Smooth muscle cell (in vitro differentiated cells): ENCODE results near the gene CDC42BPA. TPM values are rescaled to one million over a fixed set of nuclear protein-coding genes. Genes with fewer than 3 reads are reported as not detected.
"Not testable (repeated sequence)": the region's sequence is repeated elsewhere in the genome, so short reads cannot be mapped to it uniquely, and the experiment has no call there.

Source experiments
- DNase-seq: peaks from one replicate; lab custom pipeline; 2025; ENCODE audit not compliant: unreplicated experiment; lab: John Stamatoyannopoulos, UW
- H2AFZ ChIP-seq: fragments of 200-600 bp; sonication (generic); 2 replicates; pipeline ENCODE4 v1.6.0; 2016; ENCODE audit warnings: antibody characterized with exemption, low read depth, mild to moderate bottlenecking
- H3F3A ChIP-seq: fragments of 200-600 bp; sonication (generic); 2 replicates; pipeline ENCODE4 v1.6.0; 2017; ENCODE audit warnings: antibody characterized with exemption, low read depth
- H3K27ac ChIP-seq: fragments of 200-600 bp; sonication (generic); 2 replicates; pipeline ENCODE4 v1.5.1; 2016; ENCODE audit warnings: low read depth, mild to moderate bottlenecking
- H3K27me3 ChIP-seq: fragments of 200-600 bp; sonication (generic); 2 replicates; pipeline ENCODE4 v1.6.1; 2016; ENCODE audit warnings: low read depth, mild to moderate bottlenecking
- H3K36me3 ChIP-seq: fragments of 200-600 bp; sonication (generic); 2 replicates; pipeline ENCODE4 v1.5.1; 2016; ENCODE audit warnings: low read depth
- H3K4me1 ChIP-seq: fragments of 200-600 bp; sonication (generic); 2 replicates; pipeline ENCODE4 v1.5.1; 2016; ENCODE audit warnings: low read depth
- H3K4me2 ChIP-seq: fragments of 200-600 bp; sonication (generic); 2 replicates; pipeline ENCODE4 v1.6.0; 2016; ENCODE audit warnings: mild to moderate bottlenecking
- H3K4me3 ChIP-seq: fragments of 200-600 bp; sonication (generic); 2 replicates; pipeline ENCODE4 v1.5.1; 2016; ENCODE audit warnings: mild to moderate bottlenecking
- H3K79me2 ChIP-seq: fragments of 200-600 bp; sonication (generic); 2 replicates; pipeline ENCODE4 v1.6.0; 2016; ENCODE audit warnings: low read depth, mild to moderate bottlenecking
- H3K9ac ChIP-seq: fragments of 200-600 bp; sonication (generic); 2 replicates; pipeline ENCODE4 v1.6.0; 2016; ENCODE audit warnings: low read depth
- H3K9me3 ChIP-seq: fragments of 200-600 bp; sonication (generic); replicated peaks from 2 replicates; pipeline ENCODE4 v1.5.1; 2016; ENCODE audit warnings: low read depth
- H4K20me1 ChIP-seq: fragments of 200-600 bp; sonication (generic); 2 replicates; pipeline ENCODE4 v1.6.0; 2016; ENCODE audit warnings: low read depth
- WGBS: methylation state at CpG from one replicate; pipeline ENCODE4 v1.1.7; 2016; ENCODE audit warnings: low lambda C conversion rate; 5-methylcytosine and 5-hydroxymethylcytosine counted together
- polyA plus RNA-seq: library from polyadenylated mRNA; unstranded; fragments of >200 nt; fragmentation: Nextera tagmentation; extraction: Ambion mirVana; gene quantifications from 2 replicates; pipeline ENCODE4 v1.2.1, GENCODE V29; 2016
- total RNA-seq: library from RNA; depleted of rRNA; stranded (reverse); fragments of >200 nt; gene quantifications from 2 replicates; pipeline ENCODE4 v1.2.3, GENCODE V29; 2014
- TF ChIP-seq, protein P1 (sequence below): fragments of 200-600 bp; sonication (generic); IDR thresholded peaks from 2 replicates; pipeline ENCODE4 v1.5.1; 2017; ENCODE audit warnings: borderline replicate concordance, mild to moderate bottlenecking, antibody characterized with exemption; ENCODE audit not compliant: insufficient read depth, poor library complexity, severe bottlenecking

CDC42BPA gene
- total and polyA plus RNA-seq, 2 experiments from 2014 or later, result 14.8 to 34.9 TPM

DNA sequence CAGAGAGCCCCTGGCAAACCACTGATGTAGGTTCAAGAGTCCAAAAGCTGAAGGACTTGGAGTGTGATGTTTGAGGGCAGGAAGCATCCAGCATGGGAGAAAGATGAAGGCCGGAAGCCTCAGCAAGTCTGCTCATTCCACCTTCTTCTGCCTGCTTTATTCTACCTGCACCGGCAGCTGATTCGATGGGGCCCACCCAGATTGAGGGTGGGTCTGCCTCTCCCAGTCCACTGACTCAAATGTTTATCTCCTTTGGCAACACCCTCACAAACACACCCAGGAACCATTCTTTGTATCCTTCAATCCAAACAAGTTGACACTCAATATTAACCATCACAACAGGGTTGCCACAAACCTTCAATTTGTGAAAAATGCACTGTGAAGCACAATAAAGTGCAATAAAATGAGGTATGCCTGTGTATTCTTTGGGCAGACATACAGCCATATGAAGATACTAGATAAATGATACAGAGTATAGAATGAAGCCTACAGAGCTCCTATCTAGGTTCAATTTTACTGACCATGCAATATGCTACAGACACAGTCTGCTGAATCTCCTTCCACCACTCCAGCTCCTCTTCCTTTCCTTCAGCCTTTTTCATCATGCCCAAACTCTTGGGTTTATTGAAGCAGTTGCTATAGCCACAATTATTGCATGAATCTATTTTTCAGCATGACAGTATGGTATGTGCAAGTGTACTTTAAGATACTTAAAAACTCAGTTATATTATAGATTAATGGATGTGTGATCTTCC, 24.0 kb upstream of the CDC42BPA start:
- H3K36me3 ChIP-seq, result no peaks in the 10 kb centered on the region
- H3K9me3 ChIP-seq, result no peaks in the 10 kb centered on the region
- TF ChIP-seq, protein P1, sequence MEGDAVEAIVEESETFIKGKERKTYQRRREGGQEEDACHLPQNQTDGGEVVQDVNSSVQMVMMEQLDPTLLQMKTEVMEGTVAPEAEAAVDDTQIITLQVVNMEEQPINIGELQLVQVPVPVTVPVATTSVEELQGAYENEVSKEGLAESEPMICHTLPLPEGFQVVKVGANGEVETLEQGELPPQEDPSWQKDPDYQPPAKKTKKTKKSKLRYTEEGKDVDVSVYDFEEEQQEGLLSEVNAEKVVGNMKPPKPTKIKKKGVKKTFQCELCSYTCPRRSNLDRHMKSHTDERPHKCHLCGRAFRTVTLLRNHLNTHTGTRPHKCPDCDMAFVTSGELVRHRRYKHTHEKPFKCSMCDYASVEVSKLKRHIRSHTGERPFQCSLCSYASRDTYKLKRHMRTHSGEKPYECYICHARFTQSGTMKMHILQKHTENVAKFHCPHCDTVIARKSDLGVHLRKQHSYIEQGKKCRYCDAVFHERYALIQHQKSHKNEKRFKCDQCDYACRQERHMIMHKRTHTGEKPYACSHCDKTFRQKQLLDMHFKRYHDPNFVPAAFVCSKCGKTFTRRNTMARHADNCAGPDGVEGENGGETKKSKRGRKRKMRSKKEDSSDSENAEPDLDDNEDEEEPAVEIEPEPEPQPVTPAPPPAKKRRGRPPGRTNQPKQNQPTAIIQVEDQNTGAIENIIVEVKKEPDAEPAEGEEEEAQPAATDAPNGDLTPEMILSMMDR, result no peak
- H3K27me3 ChIP-seq, result no peaks in the 10 kb centered on the region
- H3F3A ChIP-seq, result peaks cover 5% of the 10 kb centered on the region
- H4K20me1 ChIP-seq, result no peaks in the 10 kb centered on the region
- H3K4me3 ChIP-seq, result no peak overlapping the region
- H3K4me1 ChIP-seq, result peaks cover 6% of the 10 kb centered on the region
- 100% methylated on average over 3 of the region's 3 CpGs for WGBS
- no peak overlapping the region for H3K9ac ChIP-seq
- DNase-seq, result no peak
- H3K27ac ChIP-seq, result no peak overlapping the region
- H2AFZ ChIP-seq, result no peak overlapping the region
- H3K4me2 ChIP-seq, result no peak overlapping the region
- no peaks in the 10 kb centered on the region for H3K79me2 ChIP-seq

- not testable (repeated sequence) for H3K27ac ChIP-seq, H3K79me2 ChIP-seq, DNase-seq, H2AFZ ChIP-seq, H3K9ac ChIP-seq, H4K20me1 ChIP-seq, H3F3A ChIP-seq, H3K4me3 ChIP-seq, H3K27me3 ChIP-seq, H3K4me2 ChIP-seq, H3K4me1 ChIP-seq, H3K36me3 ChIP-seq, H3K9me3 ChIP-seq
- WGBS, result 94% methylated on average over 4 of the region's 4 CpGs
Observed at GRCh38 chr1:227336136-227336535, 17.8 kb upstream of the CDC42BPA start.

GRCh38 chr1:227335242-227336020, 17.1 kb upstream of the CDC42BPA start:
- Histone ChIP-seq H3F3A (no peaks in the 10 kb centered on the region), H3K9me3 (no peaks in the 10 kb centered on the region), H2AFZ (no peak overlapping the region), H3K9ac (no peak overlapping the region), H3K27ac (no peak overlapping the region), H3K27me3 (no peaks in the 10 kb centered on the region), H3K4me2 (no peak overlapping the region), H3K4me3 (no peak overlapping the region), H3K4me1 (no peaks in the 10 kb centered on the region), H3K36me3 (no peaks in the 10 kb centered on the region), H4K20me1 (no peaks in the 10 kb centered on the region), H3K79me2 (no peaks in the 10 kb centered on the region)
- no peak for DNase-seq
- TF ChIP-seq, protein P1, result no peak
- WGBS, result 79% methylated on average over 5 of the region's 5 CpGs

GRCh38 chr1:227333423-227333822, 15.1 kb upstream of the CDC42BPA start:
- Histone ChIP-seq H3K4me2 (no peak overlapping the region), H3K4me3 (no peak overlapping the region), H3K4me1 (no peaks in the 10 kb centered on the region), H3K9ac (no peak overlapping the region), H3K27me3 (no peaks in the 10 kb centered on the region), H3K27ac (no peak overlapping the region), H3K9me3 (no peaks in the 10 kb centered on the region), H3K36me3 (no peaks in the 10 kb centered on the region), H3K79me2 (no peaks in the 10 kb centered on the region), H2AFZ (no peak overlapping the region), H3F3A (no peaks in the 10 kb centered on the region), H4K20me1 (no peaks in the 10 kb centered on the region)
- WGBS, result 92% methylated on average over 4 of the region's 4 CpGs
- no peak for DNase-seq
- TF ChIP-seq, protein P1, result no peak
